H1 (cell line): ENCODE results near the gene SLIT3.

Experiments used
- CBX5 ChIP-seq: fragments of 300-800, 300-1000 bp; sonication (generic); IDR thresholded peaks from 2 replicates; pipeline ENCODE4 v1.7.1; 2016; ENCODE audit warnings: antibody characterized with exemption, low read length, low read depth
- EZH2 ChIP-seq: fragments of 200-600 bp; sonication (generic); IDR thresholded peaks from 2 replicates; pipeline ENCODE4 v1.7.1; 2012; ENCODE audit warnings: low read depth, mild to moderate bottlenecking, moderate library complexity, low read length, inconsistent platforms; ENCODE audit not compliant: severe bottlenecking
- GABPA ChIP-seq: IDR thresholded peaks from 2 replicates; pipeline ENCODE4 v1.6.1; 2011; ENCODE audit warnings: mild to moderate bottlenecking, low read length, moderate library complexity, borderline replicate concordance; ENCODE audit not compliant: insufficient read depth
- HDAC6 ChIP-seq: IDR thresholded peaks from one replicate; pipeline ENCODE4 v1.7.1; 2012; ENCODE audit warnings: low read depth, mild to moderate bottlenecking, inconsistent platforms, low read length, moderate library complexity
- KDM4A ChIP-seq: IDR thresholded peaks from one replicate; pipeline ENCODE4 v1.7.1; 2012; ENCODE audit warnings: low read depth, mild to moderate bottlenecking, moderate library complexity, low read length, inconsistent platforms; ENCODE audit not compliant: severe bottlenecking
- POLR2A ChIP-seq, 2 experiments: IDR thresholded peaks; 1 replicate in 1 of 2; 2 replicates in 1 of 2; pipeline ENCODE4 v1.6.1; 2011; ENCODE audit warnings: low read depth in 2 of 2, low read length in 2 of 2, mild to moderate bottlenecking in 2 of 2; ENCODE audit errors: control extremely low read depth in 1 of 2
- POLR2AphosphoS5 ChIP-seq: IDR thresholded peaks from 2 replicates; pipeline ENCODE4 v1.6.1; 2011; ENCODE audit warnings: low read depth, low read length
- SP1 ChIP-seq: IDR thresholded peaks from 2 replicates; pipeline ENCODE4 v1.6.1; 2011; ENCODE audit warnings: low read depth, low read length
- SRF ChIP-seq: IDR thresholded peaks from 2 replicates; pipeline ENCODE4 v1.6.1; 2011; ENCODE audit warnings: mild to moderate bottlenecking, low read depth, low read length, moderate library complexity
- TEAD4 ChIP-seq: IDR thresholded peaks from 2 replicates; pipeline ENCODE4 v1.6.1; 2012; ENCODE audit warnings: low read depth, low read length, inconsistent platforms, mixed read lengths
- USF2 ChIP-seq: IDR thresholded peaks from 2 replicates; pipeline ENCODE4 v1.6.1; 2011; ENCODE audit warnings: low read length, improper control_type of control experiment
- YY1 ChIP-seq: IDR thresholded peaks from 2 replicates; pipeline ENCODE4 v1.6.1; 2011; ENCODE audit warnings: low read depth, mild to moderate bottlenecking, low read length
- TF ChIP-seq, protein P1 (sequence below), 3 experiments: IDR thresholded peaks; 1 replicate in 2 of 3; 2 replicates in 1 of 3; pipeline versions ENCODE4 v1.5.1 to v1.6.1; 2011; ENCODE audit warnings: low read length in 3 of 3, mild to moderate bottlenecking in 3 of 3, inconsistent platforms in 2 of 3, low read depth in 1 of 3, moderate library complexity in 1 of 3; ENCODE audit not compliant: insufficient read depth in 1 of 3; ENCODE audit errors: control extremely low read depth in 1 of 3

DNA sequence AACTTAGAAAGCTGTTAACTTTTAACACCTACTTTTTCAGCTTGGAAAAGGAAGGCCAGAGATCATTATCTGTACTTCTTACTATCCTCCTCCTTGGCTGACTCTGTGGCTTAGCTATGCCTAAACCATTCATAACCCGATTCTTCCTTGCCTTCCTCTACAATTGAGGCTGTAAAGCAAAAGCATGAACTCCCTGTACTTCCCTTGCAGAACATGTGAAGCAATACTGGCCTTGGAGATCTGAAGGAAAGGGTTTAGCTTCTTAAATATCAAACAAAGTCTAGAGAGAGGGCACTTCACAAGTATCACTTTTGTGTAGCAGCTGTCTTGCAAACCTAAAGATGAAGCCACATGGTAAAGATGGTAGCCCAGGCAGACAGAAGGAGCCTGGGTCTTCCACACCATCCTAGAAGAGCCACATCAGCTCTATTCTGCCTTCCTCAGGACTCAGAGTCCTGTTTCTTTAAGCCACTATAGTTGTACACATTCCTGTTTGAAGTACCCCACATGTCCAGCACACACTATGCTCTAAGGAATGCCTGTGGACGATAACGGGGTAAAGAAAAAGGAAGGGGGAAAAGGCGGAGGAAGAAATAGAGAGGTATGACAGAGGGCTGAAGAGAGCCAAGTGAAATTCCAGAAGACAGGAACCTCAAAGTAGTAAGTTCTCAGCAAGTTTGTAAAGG lies 169.2 kb downstream of the SLIT3 start:
- TF ChIP-seq, protein P1, sequence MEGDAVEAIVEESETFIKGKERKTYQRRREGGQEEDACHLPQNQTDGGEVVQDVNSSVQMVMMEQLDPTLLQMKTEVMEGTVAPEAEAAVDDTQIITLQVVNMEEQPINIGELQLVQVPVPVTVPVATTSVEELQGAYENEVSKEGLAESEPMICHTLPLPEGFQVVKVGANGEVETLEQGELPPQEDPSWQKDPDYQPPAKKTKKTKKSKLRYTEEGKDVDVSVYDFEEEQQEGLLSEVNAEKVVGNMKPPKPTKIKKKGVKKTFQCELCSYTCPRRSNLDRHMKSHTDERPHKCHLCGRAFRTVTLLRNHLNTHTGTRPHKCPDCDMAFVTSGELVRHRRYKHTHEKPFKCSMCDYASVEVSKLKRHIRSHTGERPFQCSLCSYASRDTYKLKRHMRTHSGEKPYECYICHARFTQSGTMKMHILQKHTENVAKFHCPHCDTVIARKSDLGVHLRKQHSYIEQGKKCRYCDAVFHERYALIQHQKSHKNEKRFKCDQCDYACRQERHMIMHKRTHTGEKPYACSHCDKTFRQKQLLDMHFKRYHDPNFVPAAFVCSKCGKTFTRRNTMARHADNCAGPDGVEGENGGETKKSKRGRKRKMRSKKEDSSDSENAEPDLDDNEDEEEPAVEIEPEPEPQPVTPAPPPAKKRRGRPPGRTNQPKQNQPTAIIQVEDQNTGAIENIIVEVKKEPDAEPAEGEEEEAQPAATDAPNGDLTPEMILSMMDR (IDR thresholded peaks at IDR 0.05; ENCODE audit: control extremely low read depth in 1 of 3, insufficient read depth in 1 of 3, low read depth in 1 of 3, low read length in 3 of 3): no peak
- TF ChIP-seq SP1 (no peak), TEAD4 (no peak), HDAC6 (no peak), EZH2 (no peak), POLR2AphosphoS5 (no peak), YY1 (no peak), POLR2A (IDR thresholded peaks at IDR 0.05; ENCODE audit: control extremely low read depth in 1 of 2, low read depth in 2 of 2, low read length in 2 of 2) (no peak), SRF (no peak), CBX5 (no peak), USF2 (no peak), GABPA (no peak), KDM4A (no peak)
